ENCODE data around the gene C2orf72.
"Not testable (repeated sequence)": the region's sequence is repeated elsewhere in the genome, so short reads cannot be mapped to it uniquely, and the experiment has no call there.

Gene C2orf72

GRCh38 chr2:231015478-231015877 is 21.8 kb upstream of the C2orf72 start:
- DNase-seq (ENCODE audit: low read depth in 2 of 2), result no peak

- DNase-seq (ENCODE audit: low read depth in 2 of 2), result no peak
These were observed 21.4 kb upstream of the C2orf72 start for GRCh38 chr2:231015926-231016325.

GRCh38 chr2:231016566-231017230 is 20.6 kb upstream of the C2orf72 start:
- no peak for DNase-seq (ENCODE audit: low read depth in 2 of 2)

GRCh38 chr2:231017231-231017598 is 20.1 kb upstream of the C2orf72 start:
- DNase-seq (ENCODE audit: low read depth in 2 of 2), result no peak

- no peak for DNase-seq (ENCODE audit: low read depth in 2 of 2)
These were observed 19.1 kb upstream of the C2orf72 start for GRCh38 chr2:231018184-231018583.

GRCh38 chr2:231025059-231025458 is 12.3 kb upstream of the C2orf72 start:
- not testable (repeated sequence) for DNase-seq (ENCODE audit: low read depth in 2 of 2)

GRCh38 chr2:231028889-231029288 is 8.4 kb upstream of the C2orf72 start:
- DNase-seq (ENCODE audit: low read depth in 2 of 2), result no peak

- no peak for DNase-seq (ENCODE audit: low read depth in 2 of 2)
These were observed 7.8 kb upstream of the C2orf72 start for GRCh38 chr2:231029563-231029962.

GRCh38 chr2:231030725-231031124 is 6.6 kb upstream of the C2orf72 start:
- no peak for DNase-seq (ENCODE audit: low read depth in 2 of 2)

- no peak for DNase-seq (ENCODE audit: low read depth in 2 of 2)
These were observed 4.7 kb upstream of the C2orf72 start for GRCh38 chr2:231032575-231033140.

GRCh38 chr2:231033147-231034132 is 3.9 kb upstream of the C2orf72 start:
- no peak for DNase-seq (ENCODE audit: low read depth in 2 of 2)

GRCh38 chr2:231034291-231034882 is 2.9 kb upstream of the C2orf72 start:
- DNase-seq (ENCODE audit: low read depth in 2 of 2), result no peak

- no peak for DNase-seq (ENCODE audit: low read depth in 2 of 2)
These were observed 1.2 kb upstream of the C2orf72 start for GRCh38 chr2:231036131-231036530.

GRCh38 chr2:231036578-231037106 is 681 bp upstream of the C2orf72 start:
- DNase-seq (ENCODE audit: low read depth in 2 of 2), result no peak

- DNase-seq (ENCODE audit: low read depth in 2 of 2), result no peak
These were observed 584 bp downstream of the C2orf72 start for GRCh38 chr2:231037731-231038482.

GRCh38 chr2:231038483-231039293 is 1.4 kb downstream of the C2orf72 start:
- DNase-seq (ENCODE audit: low read depth in 2 of 2), result no peak

- no peak for DNase-seq (ENCODE audit: low read depth in 2 of 2)
These were observed 2.0 kb downstream of the C2orf72 start for GRCh38 chr2:231039294-231039664.

GRCh38 chr2:231039821-231040364 is 2.6 kb downstream of the C2orf72 start:
- DNase-seq (ENCODE audit: low read depth in 2 of 2), result no peak

GRCh38 chr2:231041061-231041689 is 3.9 kb downstream of the C2orf72 start:
- DNase-seq (ENCODE audit: low read depth in 2 of 2), result no peak

GRCh38 chr2:231043796-231044195 is 6.5 kb downstream of the C2orf72 start:
- DNase-seq (ENCODE audit: low read depth in 2 of 2), result no peak
